ENCODE results near the gene COL19A1. TPM values are rescaled to one million over a fixed set of nuclear protein-coding genes. Genes with fewer than 3 reads are reported as not detected.

The COL19A1 gene
- total RNA-seq, 3 donors from 2014 or later = 0.15 to 0.66 TPM; not detected in 1

- TF ChIP-seq POLR2A (IDR thresholded peaks at IDR 0.05) = no peak
- no peak for TF ChIP-seq CTCF (IDR thresholded peaks at IDR 0.05)
- TF ChIP-seq POLR2AphosphoS5 (IDR thresholded peaks at IDR 0.05) = no peak
- no peaks in the 10 kb centered on the region for H3K36me3 ChIP-seq
- no peaks in the 10 kb centered on the region for H3K4me1 ChIP-seq
- no peaks in the 10 kb centered on the region for H3K9me3 ChIP-seq
- DNase-seq (ENCODE audit: low spot score in 2 of 2) = no peak
- no peak overlapping the region for H3K27ac ChIP-seq
- no peak overlapping the region for H3K4me3 ChIP-seq
- intact Hi-C loops (cut with DNase I; ENCODE audit: low total_unique reads) = no loop called here
- H3K27me3 ChIP-seq = no peaks in the 10 kb centered on the region
Observed at GRCh38 chr6:69895396-69895795, 29.0 kb downstream of the COL19A1 start.

GRCh38 chr6:69900869-69901268, 34.5 kb downstream of the COL19A1 start:
- H3K27ac ChIP-seq = no peak overlapping the region
- H3K27me3 ChIP-seq = no peaks in the 10 kb centered on the region
- TF ChIP-seq POLR2A (IDR thresholded peaks at IDR 0.05) (no peak), POLR2AphosphoS5 (IDR thresholded peaks at IDR 0.05) (no peak), CTCF (IDR thresholded peaks at IDR 0.05) (no peak)
- H3K4me3 ChIP-seq = no peak overlapping the region
- no peaks in the 10 kb centered on the region for H3K4me1 ChIP-seq
- no peak for DNase-seq (ENCODE audit: low spot score in 2 of 2)
- no peaks in the 10 kb centered on the region for H3K9me3 ChIP-seq
- intact Hi-C loops (cut with DNase I; ENCODE audit: low total_unique reads) = no loop called here
- H3K36me3 ChIP-seq = no peaks in the 10 kb centered on the region

GRCh38 chr6:69901361-69901760, 35.0 kb downstream of the COL19A1 start:
- no peak overlapping the region for H3K4me3 ChIP-seq
- H3K36me3 ChIP-seq = no peaks in the 10 kb centered on the region
- no peak for TF ChIP-seq POLR2A (IDR thresholded peaks at IDR 0.05)
- TF ChIP-seq CTCF (IDR thresholded peaks at IDR 0.05) = no peak
- no peak for TF ChIP-seq POLR2AphosphoS5 (IDR thresholded peaks at IDR 0.05)

GRCh38 chr6:69907981-69908498, 41.7 kb downstream of the COL19A1 start:
- intact Hi-C loops (cut with DNase I; ENCODE audit: low total_unique reads) = no loop called here
- Histone ChIP-seq H3K27me3 (no peaks in the 10 kb centered on the region), H3K4me3 (no peak overlapping the region), H3K27ac (no peak overlapping the region), H3K36me3 (no peaks in the 10 kb centered on the region), H3K9me3 (no peaks in the 10 kb centered on the region), H3K4me1 (no peaks in the 10 kb centered on the region)
- no peak for DNase-seq (ENCODE audit: low spot score in 2 of 2)
- no peak for TF ChIP-seq POLR2A (IDR thresholded peaks at IDR 0.05)
- TF ChIP-seq POLR2AphosphoS5 (IDR thresholded peaks at IDR 0.05) = no peak
- TF ChIP-seq CTCF (IDR thresholded peaks at IDR 0.05) = no peak

More at GRCh38 chr6:69901361-69901760, 35.0 kb downstream of the COL19A1 start:
- no peak for DNase-seq (ENCODE audit: low spot score in 2 of 2)
- intact Hi-C loops (cut with DNase I; ENCODE audit: low total_unique reads) = no loop called here
- Histone ChIP-seq H3K27ac (no peak overlapping the region), H3K27me3 (no peaks in the 10 kb centered on the region), H3K9me3 (no peaks in the 10 kb centered on the region), H3K4me1 (no peaks in the 10 kb centered on the region)

- H3K27me3 ChIP-seq = no peaks in the 10 kb centered on the region
- TF ChIP-seq POLR2A (IDR thresholded peaks at IDR 0.05) = no peak
- no peak for TF ChIP-seq POLR2AphosphoS5 (IDR thresholded peaks at IDR 0.05)
- no peak for TF ChIP-seq CTCF (IDR thresholded peaks at IDR 0.05)
- no peaks in the 10 kb centered on the region for H3K4me1 ChIP-seq
- H3K36me3 ChIP-seq = no peaks in the 10 kb centered on the region
- intact Hi-C loops (cut with DNase I; ENCODE audit: low total_unique reads) = no loop called here
- no peaks in the 10 kb centered on the region for H3K9me3 ChIP-seq
- DNase-seq (ENCODE audit: low spot score in 2 of 2) = no peak
- H3K4me3 ChIP-seq = no peak overlapping the region
- no peak overlapping the region for H3K27ac ChIP-seq
Observed at GRCh38 chr6:69913361-69913760, 47.0 kb downstream of the COL19A1 start.

Data from breast epithelium (tissue), 4 donors.